ENCODE measurements around the gene TBC1D22A. TPM values are rescaled to one million over a fixed set of nuclear protein-coding genes. Genes with fewer than 3 reads are reported as not detected.

TBC1D22A gene
- total RNA-seq, 4 donors from 2014 or later: 10.8 to 32.2 (median 22.3) TPM

GRCh38 chr22:47187176-47187957 lies 424.9 kb downstream of the TBC1D22A start:
- no peak for TF ChIP-seq CTCF (IDR thresholded peaks at IDR 0.05; ENCODE audit: low read depth)

GRCh38 chr22:47188261-47189055 lies 426.0 kb downstream of the TBC1D22A start:
- no peak for TF ChIP-seq CTCF (IDR thresholded peaks at IDR 0.05; ENCODE audit: low read depth)

- no peak for TF ChIP-seq CTCF (IDR thresholded peaks at IDR 0.05; ENCODE audit: low read depth)
Measured at GRCh38 chr22:47189056-47189916, 426.8 kb downstream of the TBC1D22A start.

GRCh38 chr22:47190276-47190956 lies 428.0 kb downstream of the TBC1D22A start:
- no peak for TF ChIP-seq CTCF (IDR thresholded peaks at IDR 0.05; ENCODE audit: low read depth)

- TF ChIP-seq CTCF (IDR thresholded peaks at IDR 0.05; ENCODE audit: low read depth): no peak
Measured at GRCh38 chr22:47190957-47191670, 428.7 kb downstream of the TBC1D22A start.
